Thoracic aorta (tissue), 2 donors: ENCODE results near the gene FEM1B. TPM values are rescaled to one million over a fixed set of nuclear protein-coding genes. Genes with fewer than 3 reads are reported as not detected.

ENCODE experiments used
- ATAC-seq: fragments of 150-250 bp; one replicate; pipeline ENCODE4 v1.8.0; 2017; ENCODE audit warnings: low read depth; ENCODE audit not compliant: insufficient number of reproducible peaks, low FRiP score
- DNase-seq: peaks from one replicate; pipeline ENCODE4 v3.0.0-alpha.2; 2020; ENCODE audit warnings: low spot score
- H3K27ac ChIP-seq, 2 donors: fragments of 200-600 bp; sonication (generic); 1 replicate in 1 of 2; 2 replicates in 1 of 2; pipeline ENCODE4 v1.5.1; 2016; ENCODE audit warnings: mild to moderate bottlenecking in 2 of 2, moderate library complexity in 2 of 2
- H3K27me3 ChIP-seq: fragments of 200-600 bp; sonication (generic); replicated peaks from 2 replicates; pipeline ENCODE4 v1.6.0; 2016; ENCODE audit warnings: mild to moderate bottlenecking; ENCODE audit not compliant: insufficient read depth
- H3K36me3 ChIP-seq: fragments of 200-600 bp; sonication (generic); one replicate; pipeline ENCODE4 v1.5.1; 2016
- H3K4me1 ChIP-seq, 2 donors: fragments of 200-600 bp; sonication (generic); 1 replicate in 1 of 2; 2 replicates in 1 of 2; pipeline versions ENCODE4 v1.5.1 to v1.6.0; 2016; ENCODE audit warnings: low read depth in 2 of 2, mild to moderate bottlenecking in 1 of 2; ENCODE audit not compliant: control insufficient read depth in 1 of 2
- H3K4me3 ChIP-seq: fragments of 200-600 bp; sonication (generic); 2 replicates; pipeline ENCODE4 v1.5.1; 2016; ENCODE audit warnings: mild to moderate bottlenecking
- H3K9me3 ChIP-seq: fragments of 200-600 bp; sonication (generic); 2 replicates; pipeline ENCODE4 v1.5.1; 2016
- total RNA-seq, 2 donors: library from RNA; depleted of rRNA; stranded (reverse); fragments of >200 nt; gene quantifications; one replicate each; pipeline versions ENCODE4 v1.1.0 to v1.2.3, GENCODE V29; 2016
- TF ChIP-seq, protein P1 (sequence below): fragments of 200-600 bp; sonication (generic); IDR thresholded peaks from one replicate; pipeline ENCODE4 v1.5.1; 2019; ENCODE audit warnings: antibody characterized with exemption

FEM1B gene
- total RNA-seq, 2 donors from 2014 or later, result 31.1 to 56.2 TPM

DNA sequence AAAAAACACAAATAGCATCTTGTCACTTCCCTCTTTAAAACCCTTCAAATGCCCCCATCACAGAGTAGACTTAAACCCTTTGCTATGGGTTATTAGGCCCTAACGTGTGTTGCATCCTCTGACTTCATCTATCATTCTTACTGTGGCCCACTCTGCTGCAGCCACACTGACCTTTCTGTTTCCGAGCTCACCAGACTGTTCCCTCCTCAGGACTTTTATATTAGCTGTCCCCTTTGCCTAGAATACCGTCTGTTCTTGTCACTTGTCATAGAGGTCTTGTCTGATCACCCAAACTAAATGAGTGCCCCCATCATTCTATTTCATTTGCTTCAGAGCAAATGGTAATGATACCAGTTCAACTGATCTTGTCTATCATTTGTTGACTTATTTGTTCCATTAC, 877 bp upstream of the FEM1B start:
- Histone ChIP-seq H3K27ac (peak overlapping the region; percentile 98 to 99), H3K36me3 (no peaks in the 10 kb centered on the region), H3K27me3 (no peaks in the 10 kb centered on the region), H3K4me3 (peak overlapping the region; percentile 94), H3K9me3 (no peaks in the 10 kb centered on the region), H3K4me1 (peaks cover 17 to 69% of the 10 kb centered on the region in 2 donors)
- ATAC-seq, result no peak
- no peak for DNase-seq
- TF ChIP-seq, protein P1, sequence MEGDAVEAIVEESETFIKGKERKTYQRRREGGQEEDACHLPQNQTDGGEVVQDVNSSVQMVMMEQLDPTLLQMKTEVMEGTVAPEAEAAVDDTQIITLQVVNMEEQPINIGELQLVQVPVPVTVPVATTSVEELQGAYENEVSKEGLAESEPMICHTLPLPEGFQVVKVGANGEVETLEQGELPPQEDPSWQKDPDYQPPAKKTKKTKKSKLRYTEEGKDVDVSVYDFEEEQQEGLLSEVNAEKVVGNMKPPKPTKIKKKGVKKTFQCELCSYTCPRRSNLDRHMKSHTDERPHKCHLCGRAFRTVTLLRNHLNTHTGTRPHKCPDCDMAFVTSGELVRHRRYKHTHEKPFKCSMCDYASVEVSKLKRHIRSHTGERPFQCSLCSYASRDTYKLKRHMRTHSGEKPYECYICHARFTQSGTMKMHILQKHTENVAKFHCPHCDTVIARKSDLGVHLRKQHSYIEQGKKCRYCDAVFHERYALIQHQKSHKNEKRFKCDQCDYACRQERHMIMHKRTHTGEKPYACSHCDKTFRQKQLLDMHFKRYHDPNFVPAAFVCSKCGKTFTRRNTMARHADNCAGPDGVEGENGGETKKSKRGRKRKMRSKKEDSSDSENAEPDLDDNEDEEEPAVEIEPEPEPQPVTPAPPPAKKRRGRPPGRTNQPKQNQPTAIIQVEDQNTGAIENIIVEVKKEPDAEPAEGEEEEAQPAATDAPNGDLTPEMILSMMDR, result no peak

DNA sequence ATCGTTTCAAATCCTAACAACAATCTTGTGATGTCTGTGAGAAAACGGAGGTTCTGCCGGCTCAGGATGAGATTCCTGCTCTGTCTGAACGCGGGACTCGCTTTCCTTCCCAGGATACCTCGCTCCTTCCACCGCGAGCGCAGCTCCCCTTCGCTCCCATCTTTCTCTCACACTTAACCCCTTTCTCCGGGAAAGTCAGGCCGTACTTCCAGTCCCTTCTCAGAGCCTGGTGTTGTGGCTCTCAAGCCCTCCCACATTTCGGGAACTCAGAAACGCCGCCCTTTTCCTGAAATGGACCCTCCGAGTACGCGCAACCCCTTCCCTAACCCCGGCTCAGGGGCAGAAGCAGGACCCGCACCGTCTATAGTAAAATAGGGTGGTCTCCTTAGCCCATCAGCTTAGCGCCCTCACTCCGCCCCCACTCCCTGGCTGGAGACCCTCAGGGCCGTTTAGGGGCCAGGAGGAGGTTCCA, 378 bp upstream of the FEM1B start:
- H3K36me3 ChIP-seq, result no peaks in the 10 kb centered on the region
- peaks cover 15 to 69% of the 10 kb centered on the region in 2 donors for H3K4me1 ChIP-seq
- H3K4me3 ChIP-seq, result peak overlapping the region; percentile 94
- no peak for DNase-seq
- no peaks in the 10 kb centered on the region for H3K27me3 ChIP-seq
- TF ChIP-seq, protein P1, result no peak
- H3K9me3 ChIP-seq, result no peaks in the 10 kb centered on the region
- ATAC-seq, result peak; percentile 2
- H3K27ac ChIP-seq, result peak overlapping the region; percentile 98 to 99

DNA sequence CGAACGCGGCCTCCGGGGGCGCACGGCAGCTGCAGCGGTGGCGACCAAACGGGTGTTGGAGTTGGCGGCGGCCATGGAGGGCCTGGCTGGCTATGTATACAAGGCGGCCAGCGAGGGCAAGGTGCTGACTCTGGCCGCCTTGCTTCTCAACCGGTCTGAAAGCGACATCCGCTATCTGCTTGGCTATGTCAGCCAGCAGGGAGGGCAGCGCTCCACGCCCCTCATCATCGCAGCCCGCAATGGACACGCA, 725 bp downstream of the FEM1B start:
- Histone ChIP-seq H3K36me3 (no peaks in the 10 kb centered on the region), H3K9me3 (no peaks in the 10 kb centered on the region), H3K4me1 (peaks cover 22 to 69% of the 10 kb centered on the region in 2 donors), H3K27ac (peak overlapping the region; percentile 98 to 99), H3K4me3 (peak overlapping the region; percentile 94), H3K27me3 (no peaks in the 10 kb centered on the region)
- TF ChIP-seq, protein P1, result no peak
- DNase-seq (no peak), ATAC-seq (no peak)

DNA sequence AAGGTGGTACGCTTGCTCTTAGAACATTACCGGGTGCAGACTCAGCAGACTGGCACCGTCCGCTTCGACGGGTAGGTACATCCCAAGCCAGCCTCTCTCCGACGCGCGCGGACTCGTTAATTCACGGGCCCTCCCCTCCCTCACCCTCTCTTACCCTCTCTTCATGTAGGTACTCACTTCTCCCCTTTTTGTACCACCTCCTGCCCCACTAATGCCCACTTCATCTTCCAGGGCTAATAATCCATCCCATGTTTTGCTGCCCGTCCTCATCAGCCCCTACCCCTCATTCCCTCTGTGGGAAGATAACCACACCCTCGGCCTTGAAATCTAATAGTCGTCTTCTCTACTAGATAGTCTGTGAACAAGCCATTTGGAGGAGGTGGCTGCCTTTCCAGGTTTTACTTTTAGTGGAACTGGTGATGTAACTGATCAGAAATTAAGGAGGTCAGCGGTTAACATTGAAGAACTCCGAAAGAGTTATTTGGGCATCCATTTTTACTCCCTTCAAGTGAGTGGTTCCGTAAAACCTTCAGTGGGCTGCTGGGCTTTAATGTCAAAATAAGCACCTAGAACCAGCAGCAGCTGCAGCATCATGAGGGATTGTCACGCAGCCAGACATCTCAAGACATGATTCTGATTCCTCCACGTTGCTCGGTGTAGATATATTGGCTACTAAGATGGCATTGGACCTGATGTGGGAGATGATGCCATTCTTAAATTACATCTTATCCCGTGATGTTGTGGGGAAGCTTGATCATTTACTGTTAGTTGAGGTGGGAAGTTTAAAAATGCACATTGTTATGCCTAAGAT, 1.3 kb downstream of the FEM1B start:
- Histone ChIP-seq H3K4me1 (peaks cover 26 to 64% of the 10 kb centered on the region in 2 donors), H3K9me3 (no peaks in the 10 kb centered on the region), H3K27ac (peak overlapping the region; percentile 98 to 99), H3K27me3 (no peaks in the 10 kb centered on the region), H3K36me3 (no peaks in the 10 kb centered on the region), H3K4me3 (peak overlapping the region; percentile 94)
- DNase-seq, result no peak
- ATAC-seq, result no peak
- TF ChIP-seq, protein P1, result no peak

DNA sequence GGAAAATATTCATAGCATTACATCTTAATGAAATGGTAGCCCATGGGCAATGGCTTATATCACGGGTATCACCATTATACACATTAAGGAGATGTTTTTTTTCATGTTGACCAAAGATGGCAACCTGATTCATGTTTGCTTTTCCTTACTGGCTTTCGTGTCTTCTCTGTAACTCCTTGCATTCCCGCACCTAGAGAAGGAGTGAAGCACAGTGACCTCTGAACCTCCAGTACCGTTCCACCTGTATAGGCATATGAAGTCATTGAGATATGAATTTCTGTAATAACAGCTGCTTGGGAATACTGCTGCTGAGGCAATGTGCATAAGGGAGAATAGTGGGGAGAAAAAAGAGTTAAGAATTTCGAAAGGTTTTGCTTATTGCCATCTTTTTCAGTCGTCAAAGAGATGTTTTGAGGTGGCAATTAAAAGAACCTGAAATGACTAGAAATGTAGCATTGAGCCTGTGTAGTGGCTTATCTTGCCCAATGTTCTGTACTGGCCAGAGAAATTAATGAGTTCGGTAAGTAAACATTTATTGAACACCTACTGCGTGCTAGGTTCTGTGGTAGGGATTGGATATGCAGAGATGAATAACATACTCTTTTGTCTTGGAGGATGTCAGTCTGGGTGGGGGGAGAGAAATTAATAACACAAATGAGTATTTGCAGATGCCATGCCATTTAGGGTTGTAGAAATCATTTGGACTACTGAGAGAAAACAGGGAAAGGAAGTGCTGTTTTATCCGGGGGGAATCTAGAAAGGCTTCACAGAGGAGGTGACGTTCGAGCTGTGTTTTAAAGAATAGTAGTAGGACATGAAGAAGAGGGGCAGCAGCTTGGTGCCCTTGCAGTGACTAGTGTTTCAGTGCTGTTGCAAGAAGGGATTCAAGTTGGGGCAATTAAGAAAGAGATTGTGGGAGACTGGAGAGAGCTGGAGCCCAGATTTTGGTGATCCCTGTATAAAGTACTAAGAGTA, 2.5 kb downstream of the FEM1B start:
- peaks cover 4% of the 10 kb centered on the region for H3K36me3 ChIP-seq

More for the DNA sequence above, 2.5 kb downstream of the FEM1B start:
- H3K27ac ChIP-seq, result peak overlapping the region; percentile 98 to 99
- peaks cover 26 to 61% of the 10 kb centered on the region in 2 donors for H3K4me1 ChIP-seq
- H3K27me3 ChIP-seq, result no peaks in the 10 kb centered on the region
- ATAC-seq, result no peak
- TF ChIP-seq, protein P1, result no peak
- DNase-seq, result no peak
- peak overlapping the region; percentile 94 for H3K4me3 ChIP-seq
- no peaks in the 10 kb centered on the region for H3K9me3 ChIP-seq
